Keratinocyte (primary cell): ENCODE measurements around the gene TK1. TPM values are rescaled to one million over a fixed set of nuclear protein-coding genes. Genes with fewer than 3 reads are reported as not detected.
"Not testable (repeated sequence)": the region's sequence is repeated elsewhere in the genome, so short reads cannot be mapped to it uniquely, and the experiment has no call there.

Source experiments
- DNase-seq: peaks from one replicate; pipeline ENCODE4 v3.0.0-alpha.2; 2011; ENCODE audit warnings: low read depth, missing footprints, low spot score
- FAIRE-seq: peaks from 2 replicates; lab custom pipeline; 2011; peaks lifted over from hg19 to GRCh38; lab: Jason Lieb, UNC
- H2AFZ ChIP-seq: 2 replicates; pipeline ENCODE4 v1.6.0; 2012; ENCODE audit warnings: low read length, control low read depth, inconsistent platforms; ENCODE audit not compliant: control insufficient read depth
- H3K27ac ChIP-seq: 2 replicates; pipeline ENCODE4 v1.5.1; 2011; ENCODE audit warnings: low read length; ENCODE audit not compliant: control insufficient read depth, insufficient read depth
- H3K27me3 ChIP-seq: 3 replicates; pipeline ENCODE4 v1.6.0; 2011; ENCODE audit warnings: low read length; ENCODE audit not compliant: control insufficient read depth, insufficient read depth; ENCODE audit errors: extremely low read depth
- H3K36me3 ChIP-seq, 2 experiments: 2 replicates in 1 of 2; 3 replicates in 1 of 2; pipeline ENCODE4 v1.5.1; 2011; ENCODE audit warnings: low read length in 2 of 2, mild to moderate bottlenecking in 1 of 2; ENCODE audit not compliant: control insufficient read depth in 2 of 2, insufficient read depth in 2 of 2; ENCODE audit errors: extremely low read depth in 1 of 2
- H3K4me1 ChIP-seq: 3 replicates; pipeline ENCODE4 v1.5.1; 2011; ENCODE audit warnings: low read length; ENCODE audit not compliant: control insufficient read depth, insufficient read depth; ENCODE audit errors: extremely low read depth
- H3K4me2 ChIP-seq: 3 replicates; pipeline ENCODE4 v1.6.0; 2011; ENCODE audit warnings: low read depth, low read length; ENCODE audit not compliant: control insufficient read depth, insufficient read depth; ENCODE audit errors: extremely low read depth
- H3K4me3 ChIP-seq, 3 experiments: fragments of 200-600 bp in 1 of 3; sonication (generic) in 1 of 3; 2 replicates in 2 of 3; 3 replicates in 1 of 3; pipeline ENCODE4 v1.5.1; 2011 to 2016; ENCODE audit warnings: low read length in 3 of 3, mild to moderate bottlenecking in 3 of 3, control low read depth in 2 of 3, inconsistent platforms in 1 of 3, low read depth in 1 of 3, mixed read lengths in 1 of 3, mixed run types in 1 of 3, moderate library complexity in 1 of 3; ENCODE audit not compliant: control insufficient read depth in 2 of 3, insufficient read depth in 2 of 3; ENCODE audit errors: extremely low read depth in 1 of 3
- H3K79me2 ChIP-seq: 2 replicates; pipeline ENCODE4 v1.6.0; 2012; ENCODE audit warnings: low read length; ENCODE audit not compliant: control insufficient read depth, insufficient read depth
- H3K9ac ChIP-seq: 3 replicates; pipeline ENCODE4 v1.6.0; 2011; ENCODE audit warnings: low read length; ENCODE audit not compliant: control insufficient read depth, insufficient read depth; ENCODE audit errors: extremely low read depth
- H3K9me1 ChIP-seq: 3 replicates; pipeline ENCODE4 v1.6.0; 2011; ENCODE audit warnings: low read length; ENCODE audit not compliant: control insufficient read depth, insufficient read depth; ENCODE audit errors: extremely low read depth
- H3K9me3 ChIP-seq: 2 replicates; pipeline ENCODE4 v1.5.1; 2012; ENCODE audit warnings: low read depth, low read length; ENCODE audit not compliant: control insufficient read depth
- H4K20me1 ChIP-seq: 3 replicates; pipeline ENCODE4 v1.6.0; 2011; ENCODE audit warnings: low read length; ENCODE audit not compliant: control insufficient read depth, insufficient read depth; ENCODE audit errors: extremely low read depth
- EZH2 ChIP-seq: IDR thresholded peaks from one replicate; pipeline ENCODE4 v1.6.1; 2012; ENCODE audit warnings: inconsistent platforms, mild to moderate bottlenecking, low read length, moderate library complexity
- dilution Hi-C: fragments of 300-500 bp; cut with MboI; formaldehyde crosslinking; loops from one replicate; pipeline ENCODE4 v1.7.0; 2020; ENCODE audit warnings: low sequenced_read_pairs; ENCODE audit not compliant: extremely low pct_ligation_motif_present
- polyA plus RNA-seq, 5 experiments: library from polyadenylated mRNA; depleted of rRNA in 3 of 5; stranded (reverse) in 3 of 5; stranded (forward) in 1 of 5; unstranded in 1 of 5; fragments of >200 nt; gene quantifications; 1 replicate in 1 of 5; 2 replicates in 3 of 5; 3 replicates in 1 of 5; pipeline versions ENCODE4 v1.2.1 to v1.2.3, GENCODE V29; 2011 to 2012; ENCODE audit warnings: missing spikeins in 2 of 5, low read depth in 1 of 5, low replicate concordance in 1 of 5
- TF ChIP-seq, protein P1 (sequence below), 3 experiments: IDR thresholded peaks in 1 of 3; conservative IDR thresholded peaks in 1 of 3; optimal IDR thresholded peaks in 1 of 3; 2 replicates in 2 of 3; 3 replicates in 1 of 3; pipeline versions ENCODE3 to v1.5.1; 2011; ENCODE audit warnings: low read length in 3 of 3, mild to moderate bottlenecking in 3 of 3, moderate library complexity in 2 of 3, control low read depth in 1 of 3, inconsistent platforms in 1 of 3; ENCODE audit not compliant: insufficient read depth in 2 of 3; ENCODE audit errors: extremely low read depth in 1 of 3

TK1 gene
- polyA plus RNA-seq, 1 donor (not counting 4 experiments of a cell fraction or from before 2014, with no cell fraction given) = 21.8 TPM

DNA sequence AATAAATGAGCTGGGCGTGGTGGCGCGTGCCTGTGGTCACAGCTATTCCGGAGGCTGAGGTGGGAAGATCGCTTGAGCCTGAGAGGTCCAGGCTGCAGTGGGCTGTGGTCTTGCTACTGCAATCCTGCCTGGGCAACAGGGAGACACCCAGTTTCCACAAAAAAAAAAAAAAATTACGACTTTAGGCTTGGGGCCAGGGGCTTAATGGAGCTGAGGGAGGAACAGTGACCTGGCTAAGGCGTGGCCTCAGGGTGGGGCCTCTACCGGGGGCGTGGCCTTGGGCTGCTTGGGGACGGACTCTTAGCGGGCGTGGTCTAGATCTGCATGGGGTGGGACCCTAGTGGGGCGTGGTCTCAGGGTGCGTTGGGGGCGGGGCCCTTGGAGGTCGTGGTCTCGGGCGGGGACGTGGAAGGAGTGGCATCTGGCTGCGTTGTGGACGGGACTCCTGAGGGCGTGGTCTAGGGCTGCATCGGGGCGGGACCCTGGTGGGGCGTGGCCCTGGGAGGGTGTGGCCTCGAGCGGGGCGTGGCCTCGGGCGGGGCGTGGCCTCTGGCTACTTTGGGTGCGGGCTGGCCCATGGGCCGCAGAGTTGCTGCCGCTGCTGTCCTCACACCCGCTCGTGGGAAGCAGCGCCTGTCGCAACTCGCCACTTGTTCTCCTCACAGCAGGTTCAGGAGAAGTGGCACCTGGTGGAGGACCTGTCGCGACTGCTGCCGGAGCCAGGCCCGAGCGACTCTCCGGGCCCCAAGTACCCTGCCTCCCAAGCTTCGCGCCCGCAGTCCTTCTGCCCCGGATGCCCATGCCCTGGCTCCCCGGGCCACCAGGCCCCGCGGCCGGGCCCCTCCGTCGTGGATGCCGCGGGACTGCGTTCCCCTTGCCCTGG lies 46.4 kb downstream of the TK1 start:
- peak; percentile 23 for FAIRE-seq
- H3K27me3 ChIP-seq = peaks cover 6% of the 10 kb centered on the region
- peak overlapping the region; percentile 66 for H3K4me2 ChIP-seq
- DNase-seq = peak; percentile 95
- peak overlapping the region; percentile 5 for H2AFZ ChIP-seq
- no peaks in the 10 kb centered on the region for H3K36me3 ChIP-seq
- H3K27ac ChIP-seq = no peak overlapping the region
- TF ChIP-seq, protein P1, sequence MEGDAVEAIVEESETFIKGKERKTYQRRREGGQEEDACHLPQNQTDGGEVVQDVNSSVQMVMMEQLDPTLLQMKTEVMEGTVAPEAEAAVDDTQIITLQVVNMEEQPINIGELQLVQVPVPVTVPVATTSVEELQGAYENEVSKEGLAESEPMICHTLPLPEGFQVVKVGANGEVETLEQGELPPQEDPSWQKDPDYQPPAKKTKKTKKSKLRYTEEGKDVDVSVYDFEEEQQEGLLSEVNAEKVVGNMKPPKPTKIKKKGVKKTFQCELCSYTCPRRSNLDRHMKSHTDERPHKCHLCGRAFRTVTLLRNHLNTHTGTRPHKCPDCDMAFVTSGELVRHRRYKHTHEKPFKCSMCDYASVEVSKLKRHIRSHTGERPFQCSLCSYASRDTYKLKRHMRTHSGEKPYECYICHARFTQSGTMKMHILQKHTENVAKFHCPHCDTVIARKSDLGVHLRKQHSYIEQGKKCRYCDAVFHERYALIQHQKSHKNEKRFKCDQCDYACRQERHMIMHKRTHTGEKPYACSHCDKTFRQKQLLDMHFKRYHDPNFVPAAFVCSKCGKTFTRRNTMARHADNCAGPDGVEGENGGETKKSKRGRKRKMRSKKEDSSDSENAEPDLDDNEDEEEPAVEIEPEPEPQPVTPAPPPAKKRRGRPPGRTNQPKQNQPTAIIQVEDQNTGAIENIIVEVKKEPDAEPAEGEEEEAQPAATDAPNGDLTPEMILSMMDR (optimal IDR thresholded peaks at IDR 0.05 in 1 of 3, IDR thresholded peaks at IDR 0.05 in 1 of 3, conservative IDR thresholded peaks at IDR 0.05 in 1 of 3; ENCODE audit: extremely low read depth in 1 of 3, insufficient read depth in 2 of 3, low read length in 3 of 3) = no peak
- no peak for TF ChIP-seq EZH2
- peaks cover 41% of the 10 kb centered on the region for H3K4me1 ChIP-seq
- H3K79me2 ChIP-seq = no peaks in the 10 kb centered on the region
- H3K9me1 ChIP-seq = no peaks in the 10 kb centered on the region
- no peaks in the 10 kb centered on the region for H3K9me3 ChIP-seq
- dilution Hi-C loops = no loop called here
- H3K4me3 ChIP-seq = peak overlapping the region in 1 of 3 experiments; percentile 18
- no peaks in the 10 kb centered on the region for H4K20me1 ChIP-seq
- H3K9ac ChIP-seq = peak overlapping the region; percentile 42

DNA sequence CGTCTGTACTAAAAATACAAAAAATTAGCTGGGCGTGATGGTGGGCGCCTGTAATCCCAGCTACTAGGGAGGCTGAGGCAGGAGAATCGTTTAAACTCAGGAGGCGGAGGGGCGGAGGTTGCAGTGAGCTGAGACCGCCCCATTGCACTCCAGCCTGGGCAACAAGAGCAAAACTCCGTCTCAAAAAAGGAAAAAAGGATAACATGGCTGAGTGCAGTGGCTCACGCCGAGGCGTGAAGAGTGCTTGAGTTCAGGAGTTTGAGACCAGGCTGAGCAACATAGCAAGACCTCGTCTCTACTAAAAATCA lies 47.0 kb downstream of the TK1 start:
- Histone ChIP-seq H3K4me1 (peaks cover 35% of the 10 kb centered on the region), H3K9ac (peak overlapping the region; percentile 23)
- DNase-seq, H3K27ac ChIP-seq, H3K4me2 ChIP-seq, H3K9me3 ChIP-seq, H3K36me3 ChIP-seq, H3K79me2 ChIP-seq, dilution Hi-C loops, H3K4me3 ChIP-seq, H4K20me1 ChIP-seq, FAIRE-seq, H3K9me1 ChIP-seq, H3K27me3 ChIP-seq, H2AFZ ChIP-seq: not testable (repeated sequence)
